HG03045 (cell line): ENCODE measurements around the gene RELN.

Experiments
- ATAC-seq: cut with Tn5 transposase; IDR thresholded peaks from one replicate; pipeline ENCODE4 v1.9.1; 2021; ENCODE audit warnings: mild to moderate bottlenecking, moderate library complexity; ENCODE audit not compliant: unreplicated experiment

RELN gene

GRCh38 chr7:103694304-103694703, 295.2 kb downstream of the RELN start:
- no peak for ATAC-seq

GRCh38 chr7:103691291-103691690, 298.2 kb downstream of the RELN start:
- ATAC-seq = no peak

GRCh38 chr7:103690242-103690974, 299.1 kb downstream of the RELN start:
- no peak for ATAC-seq

GRCh38 chr7:103689255-103689654, 300.2 kb downstream of the RELN start:
- no peak for ATAC-seq

- no peak for ATAC-seq
Measured at GRCh38 chr7:103687951-103688350, 301.5 kb downstream of the RELN start.

- ATAC-seq = no peak
Measured at GRCh38 chr7:103687272-103687671, 302.2 kb downstream of the RELN start.

- no peak for ATAC-seq
Measured at GRCh38 chr7:103686763-103687162, 302.7 kb downstream of the RELN start.

GRCh38 chr7:103686064-103686463, 303.4 kb downstream of the RELN start:
- no peak for ATAC-seq

- ATAC-seq = no peak
Measured at GRCh38 chr7:103685646-103686045, 303.8 kb downstream of the RELN start.

- ATAC-seq = no peak
Measured at GRCh38 chr7:103683348-103683747, 306.1 kb downstream of the RELN start.

- no peak for ATAC-seq
Measured at GRCh38 chr7:103680161-103681144, 309.0 kb downstream of the RELN start.

GRCh38 chr7:103679151-103680132, 310.0 kb downstream of the RELN start:
- ATAC-seq = no peak

- ATAC-seq = no peak
Measured at GRCh38 chr7:103668279-103668941, 321.0 kb downstream of the RELN start.

GRCh38 chr7:103666326-103666725, 323.1 kb downstream of the RELN start:
- no peak for ATAC-seq

- ATAC-seq = no peak
Measured at GRCh38 chr7:103664577-103664976, 324.9 kb downstream of the RELN start.

- no peak for ATAC-seq
Measured at GRCh38 chr7:103660455-103661371, 328.7 kb downstream of the RELN start.

- no peak for ATAC-seq
Measured at GRCh38 chr7:103658055-103659005, 331.1 kb downstream of the RELN start.

- ATAC-seq = no peak
Measured at GRCh38 chr7:103657474-103657894, 332.0 kb downstream of the RELN start.
